Prostate gland (tissue), 2 donors: Measurements from ENCODE around the gene SURF1.

Source experiments
- CTCF ChIP-seq, 4 experiments: fragments of 200-600 bp in 2 of 4; fragments of 450-650 bp in 2 of 4; sonication (generic) in 2 of 4; IDR thresholded peaks; 1 replicate in 3 of 4; 2 replicates in 1 of 4; pipeline ENCODE4 v1.5.1; 2016 to 2019; ENCODE audit warnings: antibody characterized with exemption in 4 of 4, mild to moderate bottlenecking in 2 of 4, moderate library complexity in 2 of 4
- POLR2AphosphoS5 ChIP-seq: sonication (generic); formaldehyde crosslinking; IDR thresholded peaks from one replicate; pipeline ENCODE4 v1.6.1; 2017; ENCODE audit warnings: antibody characterized with exemption

- no peak for TF ChIP-seq POLR2AphosphoS5
- TF ChIP-seq CTCF (IDR thresholded peaks at IDR 0.05): no peak
Observed at GRCh38 chr9:133383438-133383837, 27.2 kb upstream of the SURF1 start.
